Panc1 (cell line): ENCODE results near the gene PARD3. TPM values are rescaled to one million over a fixed set of nuclear protein-coding genes. Genes with fewer than 3 reads are reported as not detected.

Experiments used
- ATAC-seq: fragments of 200-7000 bp; cut with Tn5 transposase; 2 replicates; pipeline ENCODE4 v1.9.1; 2020; ENCODE audit warnings: mild to moderate bottlenecking, moderate library complexity
- BruUV-seq: library from RNA; stranded (reverse); fragments of 400-500 nt; replicated peaks from 2 replicates; lab custom pipeline; 2021; lab: Mats Ljungman, UMichigan
- CTCF ChIA-PET: fragments of 300-600 bp; sonication (Branson Sonifier 250); formaldehyde crosslinking; loops from one replicate; lab custom pipeline; 2022; ENCODE audit warnings: antibody characterized with exemption; lab: Charles Lee
- POLR2A ChIA-PET: fragments of 300-600 bp; sonication (Branson Sonifier 250); formaldehyde crosslinking; loops from one replicate; lab custom pipeline; 2022; ENCODE audit warnings: antibody characterized with exemption; lab: Charles Lee
- DNase-seq: peaks from one replicate; pipeline ENCODE4 v3.0.0-alpha.2; 2010; ENCODE audit warnings: low read depth, low spot score
- H3K27ac ChIP-seq: 2 replicates; pipeline ENCODE4 v1.5.1; 2011; ENCODE audit warnings: mild to moderate bottlenecking, low read length, inconsistent platforms
- H3K27me3 ChIP-seq: fragments of 200-500 bp; sonication (Bioruptor generic); 2 replicates; pipeline ENCODE4 v1.6.0; 2014; ENCODE audit warnings: low read length, inconsistent platforms; ENCODE audit not compliant: control insufficient read depth, insufficient read depth
- H3K36me3 ChIP-seq: fragments of 200-500 bp; sonication (Bioruptor generic); 2 replicates; pipeline ENCODE4 v1.5.1; 2014; ENCODE audit warnings: inconsistent platforms, mild to moderate bottlenecking, low read length, moderate library complexity; ENCODE audit not compliant: control insufficient read depth, insufficient read depth
- H3K4me1 ChIP-seq: 2 replicates; pipeline ENCODE4 v1.5.1; 2011; ENCODE audit warnings: inconsistent platforms, mild to moderate bottlenecking, low read length, moderate library complexity; ENCODE audit not compliant: control insufficient read depth, insufficient read depth
- H3K4me3 ChIP-seq, 2 experiments: 2 replicates each; pipeline ENCODE4 v1.5.1; 2011 to 2012; ENCODE audit warnings: low read depth in 2 of 2, low read length in 2 of 2, mild to moderate bottlenecking in 2 of 2, inconsistent platforms in 1 of 2, moderate library complexity in 1 of 2
- H3K9me3 ChIP-seq: fragments of 200-500 bp; sonication (Bioruptor generic); 2 replicates; pipeline ENCODE4 v1.5.1; 2014; ENCODE audit warnings: low read depth, mild to moderate bottlenecking, inconsistent platforms, low read length, moderate library complexity; ENCODE audit not compliant: control insufficient read depth, insufficient read depth
- CTCF ChIP-seq: fragments of 450-650 bp; IDR thresholded peaks from 2 replicates; pipeline ENCODE4 v1.5.1; 2017; ENCODE audit warnings: mild to moderate bottlenecking
- POLR2AphosphoS5 ChIP-seq: IDR thresholded peaks from 2 replicates; pipeline ENCODE4 v1.6.1; 2012; ENCODE audit warnings: mild to moderate bottlenecking, low read depth, low read length, moderate library complexity
- REST ChIP-seq, 2 experiments: IDR thresholded peaks; 2 replicates each; pipeline ENCODE4 v1.6.1; 2011 to 2012; ENCODE audit warnings: low read depth in 2 of 2, control low read depth in 1 of 2, low read length in 1 of 2, mild to moderate bottlenecking in 1 of 2, moderate library complexity in 1 of 2; ENCODE audit not compliant: insufficient read depth in 1 of 2
- SIN3A ChIP-seq: IDR thresholded peaks from 2 replicates; pipeline ENCODE4 v1.6.1; 2012; ENCODE audit warnings: low read depth, mild to moderate bottlenecking, low read length, moderate library complexity, borderline replicate concordance; ENCODE audit not compliant: insufficient read depth
- TCF7L2 ChIP-seq: IDR thresholded peaks from 2 replicates; pipeline ENCODE4 v1.6.1; 2011; ENCODE audit warnings: mild to moderate bottlenecking, low read depth, low read length, inconsistent platforms
- in situ Hi-C: cut with HindIII; loops from 2 replicates; pipeline ENCODE4 v1.10.0; 2016; ENCODE audit warnings: low sequenced_read_pairs, low pct_unique_long_range_greater_than_20kb
- intact Hi-C: fragments of 100-400 bp; cut with micrococcal nuclease; formaldehyde crosslinking; loops from one replicate; pipeline ENCODE4 v1.10.0; 2022; ENCODE audit not compliant: unreplicated experiment
- total RNA-seq: library from RNA; stranded (reverse); gene quantifications from one replicate; pipeline ENCODE4 v1.2.1, GENCODE V29; 2021; ENCODE audit not compliant: unreplicated experiment

Gene PARD3
- total RNA-seq, 1 experiment from 2014 or later: 29.8 TPM

GRCh38 chr10:34397324-34397723 is 417.8 kb downstream of the PARD3 start:
- no peaks in the 10 kb centered on the region for H3K4me1 ChIP-seq
- CTCF ChIA-PET: no interaction called here
- intact Hi-C loops: no loop called here
- in situ Hi-C loops: no loop called here
- no peaks in the 10 kb centered on the region for H3K27me3 ChIP-seq
- H3K9me3 ChIP-seq: no peaks in the 10 kb centered on the region
- POLR2A ChIA-PET: no interaction called here
- no peak for TF ChIP-seq SIN3A
- no peak for TF ChIP-seq REST (IDR thresholded peaks at IDR 0.05; ENCODE audit: insufficient read depth in 1 of 2, low read depth in 2 of 2, low read length in 1 of 2)
- no peak for TF ChIP-seq CTCF
- no peak for TF ChIP-seq TCF7L2
- TF ChIP-seq POLR2AphosphoS5: no peak
- H3K4me3 ChIP-seq: no peak overlapping the region
- BruUV-seq: no TSS peak
- no peak overlapping the region for H3K27ac ChIP-seq
- ATAC-seq: no peak
- no peaks in the 10 kb centered on the region for H3K36me3 ChIP-seq
- DNase-seq: no peak

DNA sequence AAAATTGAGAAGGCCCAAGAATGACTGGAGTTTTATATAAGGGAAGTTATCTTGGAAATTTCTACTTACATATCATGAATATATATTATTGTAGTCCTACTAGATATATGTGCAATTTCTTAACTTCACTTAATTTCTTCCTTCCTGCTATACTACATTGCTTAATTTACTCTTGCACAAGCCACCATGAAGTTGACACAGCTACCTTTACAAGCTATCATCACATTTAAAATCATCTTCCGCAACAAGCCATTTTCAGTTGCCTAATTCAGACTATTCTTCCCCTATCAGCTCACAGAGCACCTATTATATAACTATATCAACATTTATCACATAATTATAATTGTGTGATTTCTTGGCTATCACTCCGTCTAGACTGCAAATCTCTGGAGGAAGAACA is 418.4 kb downstream of the PARD3 start:
- ATAC-seq (no peak), DNase-seq (no peak)
- TF ChIP-seq SIN3A (no peak), POLR2AphosphoS5 (no peak), CTCF (no peak), TCF7L2 (no peak), REST (IDR thresholded peaks at IDR 0.05; ENCODE audit: insufficient read depth in 1 of 2, low read depth in 2 of 2, low read length in 1 of 2) (no peak)
- POLR2A ChIA-PET: no interaction called here
- Histone ChIP-seq H3K9me3 (no peaks in the 10 kb centered on the region), H3K4me1 (no peaks in the 10 kb centered on the region), H3K27ac (no peak overlapping the region), H3K4me3 (no peak overlapping the region), H3K36me3 (no peaks in the 10 kb centered on the region), H3K27me3 (no peaks in the 10 kb centered on the region)
- in situ Hi-C loops: no loop called here
- no TSS peak for BruUV-seq
- CTCF ChIA-PET: no interaction called here
- intact Hi-C loops: no loop called here
